Tibial nerve (tissue), 4 donors: ENCODE measurements around the gene GPR42. TPM values are rescaled to one million over a fixed set of nuclear protein-coding genes. Genes with fewer than 3 reads are reported as not detected.
"Not testable (repeated sequence)": the region's sequence is repeated elsewhere in the genome, so short reads cannot be mapped to it uniquely, and the experiment has no call there.

Experiments used
- DNase-seq, 2 donors: peaks; one replicate each; pipeline ENCODE4 v3.0.0-alpha.2; 2019; ENCODE audit warnings: low spot score in 2 of 2
- H3K27ac ChIP-seq, 4 donors: fragments of 200-600 bp; sonication (generic) in 3 of 4; one replicate each; pipeline ENCODE4 v1.5.1; 2017 to 2019; ENCODE audit warnings: mild to moderate bottlenecking in 1 of 4
- H3K27me3 ChIP-seq, 2 donors: fragments of 200-600 bp; sonication (generic) in 1 of 2; one replicate each; pipeline versions ENCODE4 v1.5.1 to v1.6.0; 2017 to 2019
- H3K36me3 ChIP-seq, 3 donors: fragments of 200-600 bp; sonication (generic); one replicate each; pipeline ENCODE4 v1.5.1; 2018 to 2019
- H3K4me1 ChIP-seq, 4 donors: fragments of 200-600 bp; sonication (generic) in 3 of 4; one replicate each; pipeline ENCODE4 v1.5.1; 2017 to 2019
- H3K4me3 ChIP-seq, 4 donors: fragments of 200-600 bp; sonication (generic) in 3 of 4; one replicate each; pipeline ENCODE4 v1.5.1; 2017 to 2019; ENCODE audit warnings: mild to moderate bottlenecking in 1 of 4, moderate library complexity in 1 of 4
- H3K9me3 ChIP-seq, 4 donors: fragments of 200-600 bp; sonication (generic) in 3 of 4; one replicate each; pipeline ENCODE4 v1.5.1; 2017 to 2019
- CTCF ChIP-seq, 5 experiments: fragments of 200-600 bp in 3 of 5; fragments of 450-650 bp in 2 of 5; sonication (generic) in 3 of 5; IDR thresholded peaks; one replicate each; pipeline ENCODE4 v1.5.1; 2016 to 2019; ENCODE audit warnings: antibody characterized with exemption in 5 of 5, mild to moderate bottlenecking in 3 of 5, moderate library complexity in 2 of 5
- EP300 ChIP-seq, 2 donors: sonication (generic); formaldehyde crosslinking; IDR thresholded peaks; one replicate each; pipeline ENCODE4 v1.6.1; 2017; ENCODE audit warnings: antibody characterized with exemption in 2 of 2, mild to moderate bottlenecking in 1 of 2
- POLR2A ChIP-seq, 2 donors: fragments of 450-650 bp; IDR thresholded peaks; one replicate each; pipeline ENCODE4 v1.6.1; 2017; ENCODE audit warnings: antibody characterized with exemption in 2 of 2, mild to moderate bottlenecking in 2 of 2, moderate library complexity in 2 of 2
- WGBS, 2 donors: methylation state at CpG; one replicate each; pipeline ENCODE4 v1.1.5; 2018; 5-methylcytosine and 5-hydroxymethylcytosine counted together
- total RNA-seq, 4 donors: library from RNA; depleted of rRNA; stranded (reverse); fragments of >200 nt; gene quantifications; one replicate each; pipeline ENCODE4 v1.1.0, GENCODE V29; 2016

The GPR42 gene
- total RNA-seq, 4 donors from 2014 or later, result not detected

- no peak for DNase-seq
- WGBS, 2 donors, result 79 to 82% methylated on average over 19 of the region's 19 CpGs
- H3K4me1 ChIP-seq, result no peaks in the 10 kb centered on the region
These were observed 7.0 kb upstream of the GPR42 start for GRCh38 chr19:35363711-35364425.

GRCh38 chr19:35365303-35365702 lies 5.6 kb upstream of the GPR42 start:
- Histone ChIP-seq H3K27me3 (peaks cover 0 to 11% of the 10 kb centered on the region in 2 donors), H3K9me3 (peaks cover 0 to 3% (median 0%) of the 10 kb centered on the region in 4 donors), H3K27ac (no peak overlapping the region), H3K4me3 (no peak overlapping the region), H3K36me3 (no peaks in the 10 kb centered on the region), H3K4me1 (no peaks in the 10 kb centered on the region)
- WGBS, 2 donors, result 93 to 97% methylated on average over 4 of the region's 4 CpGs
- no peak for TF ChIP-seq POLR2A (IDR thresholded peaks at IDR 0.05)
- DNase-seq, result no peak

More at GRCh38 chr19:35363711-35364425, 7.0 kb upstream of the GPR42 start:
- H3K4me3 ChIP-seq, result no peak overlapping the region
- peaks cover 0 to 11% of the 10 kb centered on the region in 2 donors for H3K27me3 ChIP-seq
- H3K9me3 ChIP-seq, result no peaks in the 10 kb centered on the region
- TF ChIP-seq EP300 (IDR thresholded peaks at IDR 0.05) (no peak), CTCF (IDR thresholded peaks at IDR 0.05) (no peak), POLR2A (IDR thresholded peaks at IDR 0.05) (no peak)
- H3K27ac ChIP-seq, result no peak overlapping the region
- no peaks in the 10 kb centered on the region for H3K36me3 ChIP-seq

GRCh38 chr19:35368378-35368777 lies 2.5 kb upstream of the GPR42 start:
- H3K4me3 ChIP-seq, result no peak overlapping the region
- H3K36me3 ChIP-seq, result no peaks in the 10 kb centered on the region
- WGBS, 2 donors, result 52 to 58% methylated on average over 1 of the region's 1 CpG
- DNase-seq, result no peak
- TF ChIP-seq POLR2A (IDR thresholded peaks at IDR 0.05) (no peak), EP300 (IDR thresholded peaks at IDR 0.05) (no peak), CTCF (IDR thresholded peaks at IDR 0.05) (no peak)
- H3K4me1 ChIP-seq, result no peaks in the 10 kb centered on the region
- peaks cover 0 to 3% (median 0%) of the 10 kb centered on the region in 4 donors for H3K9me3 ChIP-seq
- no peak overlapping the region for H3K27ac ChIP-seq
- peaks cover 0 to 5% of the 10 kb centered on the region in 2 donors for H3K27me3 ChIP-seq

GRCh38 chr19:35369522-35369921 lies 1.3 kb upstream of the GPR42 start:
- no peaks in the 10 kb centered on the region for H3K4me1 ChIP-seq

GRCh38 chr19:35373492-35373891 lies 2.6 kb downstream of the GPR42 start:
- H3K27ac ChIP-seq, result no peak overlapping the region
- H3K4me3 ChIP-seq, result no peak overlapping the region
- peaks cover 0 to 8% (median 0%) of the 10 kb centered on the region in 4 donors for H3K9me3 ChIP-seq
- no peaks in the 10 kb centered on the region for H3K27me3 ChIP-seq
- 84 to 94% methylated on average over 7 of the region's 7 CpGs for WGBS, 2 donors
- no peaks in the 10 kb centered on the region for H3K36me3 ChIP-seq
- DNase-seq, result no peak
- no peaks in the 10 kb centered on the region for H3K4me1 ChIP-seq
- no peak for TF ChIP-seq EP300 (IDR thresholded peaks at IDR 0.05)
- no peak for TF ChIP-seq CTCF (IDR thresholded peaks at IDR 0.05)
- no peak for TF ChIP-seq POLR2A (IDR thresholded peaks at IDR 0.05)

More at GRCh38 chr19:35369522-35369921, 1.3 kb upstream of the GPR42 start:
- DNase-seq, result no peak
- Histone ChIP-seq H3K9me3 (peaks cover 0 to 3% (median 0%) of the 10 kb centered on the region in 4 donors), H3K4me3 (no peak overlapping the region), H3K27me3 (no peaks in the 10 kb centered on the region), H3K36me3 (no peaks in the 10 kb centered on the region), H3K27ac (no peak overlapping the region)
- TF ChIP-seq EP300 (IDR thresholded peaks at IDR 0.05) (no peak), CTCF (IDR thresholded peaks at IDR 0.05) (no peak)

GRCh38 chr19:35374031-35374430 lies 3.2 kb downstream of the GPR42 start:
- H3K4me1 ChIP-seq, H3K27me3 ChIP-seq, H3K36me3 ChIP-seq, H3K4me3 ChIP-seq, DNase-seq, H3K27ac ChIP-seq: not testable (repeated sequence)
- H3K9me3 ChIP-seq, result peaks cover 0 to 12% (median 0%) of the 10 kb centered on the region in 4 donors
